Measurements from ENCODE around the gene NFIX. TPM values are rescaled to one million over a fixed set of nuclear protein-coding genes. Genes with fewer than 3 reads are reported as not detected.

The NFIX gene
- total RNA-seq, 4 donors from 2014 or later = 25.4 to 53.1 (median 29.3) TPM

DNA sequence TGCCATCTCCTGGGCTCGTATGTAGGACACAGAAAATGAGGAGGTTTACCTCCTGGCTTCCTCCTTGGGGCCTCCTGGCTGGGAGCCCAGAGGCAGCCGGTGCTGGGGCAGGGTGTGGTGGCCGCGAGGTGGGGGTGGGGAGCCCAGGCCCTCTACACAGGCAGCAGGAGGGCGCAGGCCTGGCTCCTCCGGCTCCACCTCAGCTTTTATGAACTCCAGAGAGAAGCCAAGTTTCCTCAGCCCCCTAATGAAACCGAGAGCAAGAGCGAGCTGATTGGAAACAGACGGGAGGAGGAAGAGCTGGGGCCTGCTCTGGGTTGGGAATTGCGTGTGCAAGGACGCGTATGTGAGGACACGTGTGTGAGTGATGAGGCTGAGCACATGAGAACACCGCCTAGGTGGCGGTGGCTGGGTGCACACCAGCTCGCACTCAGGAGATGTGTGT is 84.3 kb downstream of the NFIX start:
- WGBS, 2 donors (ENCODE audit: low coverage in 1 of 2) = 34% methylated on average over 16 of the region's 16 CpGs; no CpG with 5 or more reads in 1 of the 2 donors
- no peak overlapping the region for H3K4me3 ChIP-seq
- no peaks in the 10 kb centered on the region for H3K36me3 ChIP-seq
- intact Hi-C loops (cut with DNase I; ENCODE audit: low total_unique reads) = no loop called here
- peaks cover 41 to 47% (median 43%) of the 10 kb centered on the region in 4 donors for H3K4me1 ChIP-seq
- H3K27ac ChIP-seq = peak overlapping the region; percentile 83 to 91 (median 88)
- no peaks in the 10 kb centered on the region for H3K27me3 ChIP-seq
- peak; percentile 29 to 58 (median 46) for TF ChIP-seq POLR2AphosphoS5 (IDR thresholded peaks at IDR 0.05)
- TF ChIP-seq, protein P1, sequence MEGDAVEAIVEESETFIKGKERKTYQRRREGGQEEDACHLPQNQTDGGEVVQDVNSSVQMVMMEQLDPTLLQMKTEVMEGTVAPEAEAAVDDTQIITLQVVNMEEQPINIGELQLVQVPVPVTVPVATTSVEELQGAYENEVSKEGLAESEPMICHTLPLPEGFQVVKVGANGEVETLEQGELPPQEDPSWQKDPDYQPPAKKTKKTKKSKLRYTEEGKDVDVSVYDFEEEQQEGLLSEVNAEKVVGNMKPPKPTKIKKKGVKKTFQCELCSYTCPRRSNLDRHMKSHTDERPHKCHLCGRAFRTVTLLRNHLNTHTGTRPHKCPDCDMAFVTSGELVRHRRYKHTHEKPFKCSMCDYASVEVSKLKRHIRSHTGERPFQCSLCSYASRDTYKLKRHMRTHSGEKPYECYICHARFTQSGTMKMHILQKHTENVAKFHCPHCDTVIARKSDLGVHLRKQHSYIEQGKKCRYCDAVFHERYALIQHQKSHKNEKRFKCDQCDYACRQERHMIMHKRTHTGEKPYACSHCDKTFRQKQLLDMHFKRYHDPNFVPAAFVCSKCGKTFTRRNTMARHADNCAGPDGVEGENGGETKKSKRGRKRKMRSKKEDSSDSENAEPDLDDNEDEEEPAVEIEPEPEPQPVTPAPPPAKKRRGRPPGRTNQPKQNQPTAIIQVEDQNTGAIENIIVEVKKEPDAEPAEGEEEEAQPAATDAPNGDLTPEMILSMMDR (IDR thresholded peaks at IDR 0.05) = no peak
- in situ Hi-C loops (cut with MboI; ENCODE audit: low pct_ligation_motif_present in 1 of 4, low pct_unique_long_range_greater_than_20kb in 1 of 4, low sequenced_read_pairs in 3 of 4) = loop anchor here in 1 of 4 donors (25.0 kb wide), 1 partner anchor 92 kb away; the partner anchor contains the start of gene NFIX
- H3K9me3 ChIP-seq = no peaks in the 10 kb centered on the region
- peak; percentile 80 for DNase-seq

DNA sequence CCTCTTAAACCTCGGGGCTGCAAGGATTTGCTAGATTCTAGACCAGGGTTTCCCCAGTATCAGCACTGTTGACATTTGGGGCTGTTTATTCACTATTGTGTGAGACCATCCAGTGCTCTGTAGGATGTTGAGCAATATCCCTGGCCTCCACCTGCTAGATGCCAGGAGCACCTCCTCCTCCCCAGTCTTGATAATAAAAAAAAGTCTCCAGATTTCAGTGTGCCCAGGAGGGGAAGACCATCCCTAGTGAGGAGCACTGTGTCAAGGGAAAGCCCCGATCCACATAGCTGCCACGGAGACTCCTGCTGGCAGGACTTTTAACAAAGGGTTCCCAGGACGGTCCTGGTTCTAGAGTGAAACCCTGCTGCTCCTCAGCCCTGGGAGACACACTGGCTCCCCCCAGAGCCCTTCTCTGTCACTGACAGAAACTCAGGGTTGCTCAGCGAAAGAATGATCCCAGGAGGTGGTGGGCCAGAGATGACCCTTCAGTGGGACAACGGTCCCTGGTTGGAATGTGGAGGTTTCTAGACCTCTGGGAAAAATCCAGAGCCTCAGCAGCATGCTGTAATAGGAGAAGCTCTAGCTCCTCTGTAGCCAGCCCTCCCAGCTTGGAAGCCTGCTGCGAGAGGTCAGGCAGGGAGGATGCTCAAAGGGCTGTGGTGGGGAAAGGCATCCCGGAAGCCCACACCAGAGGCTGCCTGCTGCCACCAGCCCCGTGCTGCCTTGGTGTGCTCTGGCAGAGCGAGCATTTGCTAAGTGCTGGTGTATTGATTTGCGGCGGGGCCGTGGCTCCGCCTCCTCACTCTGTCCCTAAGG is 87.1 kb downstream of the NFIX start:
- no peaks in the 10 kb centered on the region for H3K9me3 ChIP-seq
- in situ Hi-C loops (cut with MboI; ENCODE audit: low pct_ligation_motif_present in 1 of 4, low pct_unique_long_range_greater_than_20kb in 1 of 4, low sequenced_read_pairs in 3 of 4) = loop anchor here in 3 of 4 donors (10.0 to 25.0 kb wide), 2 partner anchors 95 to 98 kb away; partner anchors contain the start of gene NFIX (in 1 of the 3)
- TF ChIP-seq POLR2AphosphoS5 (IDR thresholded peaks at IDR 0.05) (no peak), POLR2A (IDR thresholded peaks at IDR 0.05) (no peak), EP300 (IDR thresholded peaks at IDR 0.05; ENCODE audit: low read depth) (no peak)
- TF ChIP-seq, protein P1 (IDR thresholded peaks at IDR 0.05) = peak in 1 of 5 experiments; percentile 6
- WGBS, 2 donors (ENCODE audit: low coverage in 1 of 2) = 71% methylated on average over 14 of the region's 14 CpGs; no CpG with 5 or more reads in 1 of the 2 donors
- no peaks in the 10 kb centered on the region for H3K36me3 ChIP-seq
- H3K4me3 ChIP-seq = no peak overlapping the region
- peak overlapping the region; percentile 10 to 65 (median 33) for H3K27ac ChIP-seq
- H3K27me3 ChIP-seq = no peaks in the 10 kb centered on the region
- DNase-seq = no peak
- peaks cover 34 to 41% (median 38%) of the 10 kb centered on the region in 4 donors for H3K4me1 ChIP-seq
- intact Hi-C loops (cut with DNase I; ENCODE audit: low total_unique reads) = no loop called here

DNA sequence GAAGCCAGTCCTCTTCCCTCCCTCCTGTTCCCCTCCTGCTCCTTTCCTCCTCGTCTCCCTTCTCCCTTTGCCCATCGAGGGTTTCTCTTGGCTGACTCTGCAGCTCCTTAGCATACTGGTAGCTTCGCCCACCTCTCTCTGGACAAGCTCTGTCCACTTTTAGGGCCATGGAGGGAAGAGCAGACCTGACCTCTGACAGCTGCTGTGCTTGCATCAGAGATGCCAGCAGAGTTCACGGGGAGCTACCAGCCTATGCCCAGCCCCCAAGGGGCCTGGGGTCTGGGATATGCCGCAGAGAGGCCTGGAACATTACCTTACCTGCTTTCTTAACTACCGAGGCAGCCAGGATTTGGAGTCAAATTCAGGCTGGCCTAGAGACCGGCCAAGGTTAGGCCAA is 87.7 kb downstream of the NFIX start:
- no peak for DNase-seq
- H3K9me3 ChIP-seq = no peaks in the 10 kb centered on the region
- H3K4me3 ChIP-seq = no peak overlapping the region
- 65% methylated on average over 7 of the region's 7 CpGs; no CpG with 5 or more reads in 1 of the 2 donors for WGBS, 2 donors (ENCODE audit: low coverage in 1 of 2)
- in situ Hi-C loops (cut with MboI; ENCODE audit: low pct_ligation_motif_present in 1 of 4, low pct_unique_long_range_greater_than_20kb in 1 of 4, low sequenced_read_pairs in 3 of 4) (loop anchor here in 3 of 4 donors (10.0 to 25.0 kb wide), 2 partner anchors 96 to 98 kb away; partner anchors contain the start of gene NFIX (in 1 of the 3)), intact Hi-C loops (cut with DNase I; ENCODE audit: low total_unique reads) (no loop called here)
- peaks cover 28 to 35% (median 32%) of the 10 kb centered on the region in 4 donors for H3K4me1 ChIP-seq
- no peaks in the 10 kb centered on the region for H3K27me3 ChIP-seq
- H3K27ac ChIP-seq = peak overlapping the region in 2 of 4 donors; percentile 27 to 65
- no peaks in the 10 kb centered on the region for H3K36me3 ChIP-seq
- TF ChIP-seq, protein P1 (IDR thresholded peaks at IDR 0.05) = no peak
- TF ChIP-seq POLR2A (IDR thresholded peaks at IDR 0.05) = no peak

DNA sequence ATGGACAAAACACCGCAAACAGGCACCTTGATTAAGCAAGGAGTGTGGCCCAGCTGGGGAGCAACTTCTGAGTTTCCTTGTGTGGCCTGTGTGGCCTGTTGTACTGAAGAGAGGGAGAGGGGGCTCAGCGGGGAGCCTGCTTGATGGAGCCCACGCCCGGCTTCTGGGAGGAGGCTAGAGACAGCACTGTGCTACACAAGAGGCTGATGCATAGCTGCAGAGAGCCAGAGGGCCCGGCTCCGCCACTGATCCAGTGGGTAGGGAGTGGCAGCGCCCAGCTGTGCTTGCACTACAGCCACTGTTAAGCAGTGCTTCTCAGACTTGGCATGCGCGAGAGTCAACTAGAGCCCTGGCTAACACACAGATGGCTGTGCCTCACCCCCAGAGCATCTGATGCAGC is 88.4 kb downstream of the NFIX start:
- in situ Hi-C loops (cut with MboI; ENCODE audit: low pct_ligation_motif_present in 1 of 4, low pct_unique_long_range_greater_than_20kb in 1 of 4, low sequenced_read_pairs in 3 of 4) (loop anchor here in 3 of 4 donors (10.0 to 25.0 kb wide), 2 partner anchors 96 to 99 kb away; partner anchors contain the start of gene NFIX (in 1 of the 3)), intact Hi-C loops (cut with DNase I; ENCODE audit: low total_unique reads) (no loop called here)
- no peaks in the 10 kb centered on the region for H3K9me3 ChIP-seq
- no peak for DNase-seq
- no peaks in the 10 kb centered on the region for H3K36me3 ChIP-seq
- peaks cover 21 to 29% (median 26%) of the 10 kb centered on the region in 4 donors for H3K4me1 ChIP-seq
- H3K27ac ChIP-seq = peak overlapping the region in 1 of 4 donors; percentile 65
- 80 to 91% methylated on average over 4 to 6 of the region's 9 CpGs for WGBS, 2 donors (ENCODE audit: low coverage in 1 of 2)
- H3K4me3 ChIP-seq = no peak overlapping the region
- no peaks in the 10 kb centered on the region for H3K27me3 ChIP-seq
- TF ChIP-seq POLR2A (IDR thresholded peaks at IDR 0.05) (no peak), EP300 (IDR thresholded peaks at IDR 0.05; ENCODE audit: low read depth) (no peak), POLR2AphosphoS5 (IDR thresholded peaks at IDR 0.05) (no peak)
- TF ChIP-seq, protein P1 (IDR thresholded peaks at IDR 0.05) = no peak
